HFF-Myc (cell line): Measurements from ENCODE around the gene ADAMTSL1.

Experiments
- DNase-seq: peaks from one replicate; pipeline ENCODE4 v3.0.0-alpha.2; 2011; ENCODE audit warnings: low read depth; ENCODE audit errors: extremely low read depth
- H3K4me3 ChIP-seq: replicated peaks from 2 replicates; pipeline ENCODE4 v1.5.1; 2011; ENCODE audit warnings: low read depth, mild to moderate bottlenecking, control low read depth, low read length
- TF ChIP-seq, protein P1 (sequence below): IDR thresholded peaks from 2 replicates; pipeline ENCODE4 v1.5.1; 2012; ENCODE audit warnings: mild to moderate bottlenecking, low read depth, low read length, control low read depth; ENCODE audit errors: missing control alignments

The ADAMTSL1 gene

GRCh38 chr9:18616976-18617375, 143.0 kb downstream of the ADAMTSL1 start:
- TF ChIP-seq, protein P1, sequence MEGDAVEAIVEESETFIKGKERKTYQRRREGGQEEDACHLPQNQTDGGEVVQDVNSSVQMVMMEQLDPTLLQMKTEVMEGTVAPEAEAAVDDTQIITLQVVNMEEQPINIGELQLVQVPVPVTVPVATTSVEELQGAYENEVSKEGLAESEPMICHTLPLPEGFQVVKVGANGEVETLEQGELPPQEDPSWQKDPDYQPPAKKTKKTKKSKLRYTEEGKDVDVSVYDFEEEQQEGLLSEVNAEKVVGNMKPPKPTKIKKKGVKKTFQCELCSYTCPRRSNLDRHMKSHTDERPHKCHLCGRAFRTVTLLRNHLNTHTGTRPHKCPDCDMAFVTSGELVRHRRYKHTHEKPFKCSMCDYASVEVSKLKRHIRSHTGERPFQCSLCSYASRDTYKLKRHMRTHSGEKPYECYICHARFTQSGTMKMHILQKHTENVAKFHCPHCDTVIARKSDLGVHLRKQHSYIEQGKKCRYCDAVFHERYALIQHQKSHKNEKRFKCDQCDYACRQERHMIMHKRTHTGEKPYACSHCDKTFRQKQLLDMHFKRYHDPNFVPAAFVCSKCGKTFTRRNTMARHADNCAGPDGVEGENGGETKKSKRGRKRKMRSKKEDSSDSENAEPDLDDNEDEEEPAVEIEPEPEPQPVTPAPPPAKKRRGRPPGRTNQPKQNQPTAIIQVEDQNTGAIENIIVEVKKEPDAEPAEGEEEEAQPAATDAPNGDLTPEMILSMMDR = no peak
- DNase-seq = no peak
- no peak overlapping the region for H3K4me3 ChIP-seq

- TF ChIP-seq, protein P1 = no peak
- no peak for DNase-seq
- H3K4me3 ChIP-seq = no peak overlapping the region
Measured at GRCh38 chr9:18617759-18618158, 143.8 kb downstream of the ADAMTSL1 start.

DNA sequence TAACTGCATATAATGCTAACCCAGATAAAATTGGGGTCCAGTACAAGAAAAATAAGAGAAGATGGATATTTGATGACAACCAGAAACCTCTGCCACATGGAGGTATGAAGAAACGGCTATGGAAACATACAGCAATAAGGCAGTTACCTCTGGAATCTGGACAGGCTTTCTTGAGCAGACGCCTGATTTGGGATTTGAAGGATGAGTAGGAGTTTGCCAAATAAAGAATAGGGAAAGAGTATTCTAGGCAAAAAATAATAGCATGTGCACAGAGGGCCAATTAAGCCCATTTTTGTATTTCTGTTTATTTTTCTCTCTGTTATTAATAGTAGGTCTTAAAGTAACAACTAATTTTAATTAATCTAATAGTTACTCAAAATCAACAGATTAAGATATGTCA, 144.9 kb downstream of the ADAMTSL1 start:
- no peak overlapping the region for H3K4me3 ChIP-seq
- no peak for DNase-seq
- TF ChIP-seq, protein P1 = no peak

- no peak for DNase-seq
- TF ChIP-seq, protein P1 = no peak
- H3K4me3 ChIP-seq = no peak overlapping the region
Measured at GRCh38 chr9:18622186-18622836, 148.4 kb downstream of the ADAMTSL1 start.

GRCh38 chr9:18623221-18624079, 149.5 kb downstream of the ADAMTSL1 start:
- TF ChIP-seq, protein P1 = no peak
- no peak overlapping the region for H3K4me3 ChIP-seq
- DNase-seq = no peak

DNA sequence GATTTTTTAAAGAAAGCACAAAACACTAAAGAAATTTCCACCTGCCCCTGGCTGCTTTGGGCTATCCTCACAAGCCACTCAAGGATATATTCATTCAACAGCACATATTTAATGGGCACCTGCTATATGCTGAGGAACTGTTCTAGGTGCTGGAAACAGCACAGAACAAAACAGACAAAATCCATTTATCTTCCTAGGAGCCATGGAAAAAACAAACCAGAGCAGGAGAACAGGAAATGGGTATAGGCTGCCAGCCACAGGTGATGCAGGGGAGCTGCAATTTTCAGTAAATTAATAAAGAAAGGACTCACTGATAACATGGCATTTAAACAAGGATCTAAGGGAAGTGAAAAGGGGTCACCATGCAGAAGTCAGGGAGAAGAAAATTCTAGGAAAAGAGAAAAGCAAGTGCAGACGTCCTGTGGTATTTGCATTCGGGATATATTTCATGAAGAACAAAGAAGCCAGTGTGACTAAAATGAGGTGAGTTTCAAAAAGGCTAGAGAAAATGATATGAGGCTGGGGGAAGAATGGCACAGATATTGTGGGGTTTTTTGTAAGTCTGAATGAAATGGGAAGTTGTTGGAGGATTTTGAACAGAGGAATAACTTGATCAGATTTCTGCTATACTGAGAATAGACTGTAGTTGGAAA, 152.2 kb downstream of the ADAMTSL1 start:
- TF ChIP-seq, protein P1 = no peak
- H3K4me3 ChIP-seq = no peak overlapping the region
- no peak for DNase-seq
